T47D (cell line): ENCODE data around the gene CST9L.
A peak's percentile ranks its signal among the peaks of the same experiment; 100 is the strongest.

Experiments
- DNase-seq, 2 experiments: peaks; one replicate each; pipeline versions ENCODE4 v3.0.0 to v3.0.0-alpha.2; 2011 to 2012; ENCODE audit warnings: low read depth in 1 of 2, low spot score in 1 of 2
- JUND ChIP-seq: IDR thresholded peaks from 2 replicates; pipeline ENCODE4 v1.6.1; 2012; ENCODE audit warnings: low read depth
- in situ Hi-C: cut with HindIII; loops from 2 replicates; pipeline ENCODE4 v1.10.0; 2016; ENCODE audit warnings: low sequenced_read_pairs, low pct_unique_long_range_greater_than_20kb

CST9L gene

DNA sequence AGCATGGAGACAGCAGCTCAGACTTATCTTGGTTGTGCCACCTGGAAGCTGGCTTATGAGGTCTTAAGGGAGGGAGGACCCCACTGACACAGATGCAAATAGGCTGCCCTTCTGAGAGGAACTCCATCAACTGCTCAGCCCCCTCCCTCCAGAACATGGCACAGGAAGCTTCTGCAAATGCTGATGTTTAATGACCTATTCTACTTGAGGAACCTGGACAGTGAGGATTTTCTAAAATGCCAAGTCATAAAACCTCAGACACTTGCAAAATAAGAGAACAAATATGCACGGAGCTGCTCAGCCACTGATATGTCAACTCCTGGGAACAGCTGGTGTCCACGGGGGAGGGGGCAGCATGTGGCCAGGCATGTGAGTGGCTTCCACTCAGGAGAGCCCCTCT, 34.0 kb upstream of the CST9L start:
- in situ Hi-C loops: no loop called here
- no peak for TF ChIP-seq JUND
- no peak for DNase-seq

DNA sequence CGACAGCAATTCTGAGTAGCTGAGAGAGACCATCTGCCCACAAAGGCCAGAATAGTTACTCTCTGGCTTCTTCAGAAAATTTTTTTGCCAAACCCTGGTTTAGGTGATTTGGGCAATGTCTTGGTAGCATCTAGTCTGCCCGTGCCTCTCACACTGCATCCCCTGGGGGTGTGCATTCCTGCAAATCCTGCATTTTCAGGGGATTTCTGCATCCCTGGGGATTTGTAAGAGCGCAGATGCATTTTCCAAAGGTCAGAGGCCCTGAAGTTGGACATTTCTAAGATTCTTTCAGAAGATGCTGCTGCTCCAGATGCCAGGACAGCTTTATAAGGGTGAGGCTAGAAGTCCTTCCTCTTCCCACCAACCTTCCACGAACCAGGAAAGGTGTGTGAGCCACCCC, 33.4 kb upstream of the CST9L start:
- in situ Hi-C loops: no loop called here
- no peak for TF ChIP-seq JUND
- DNase-seq: no peak

DNA sequence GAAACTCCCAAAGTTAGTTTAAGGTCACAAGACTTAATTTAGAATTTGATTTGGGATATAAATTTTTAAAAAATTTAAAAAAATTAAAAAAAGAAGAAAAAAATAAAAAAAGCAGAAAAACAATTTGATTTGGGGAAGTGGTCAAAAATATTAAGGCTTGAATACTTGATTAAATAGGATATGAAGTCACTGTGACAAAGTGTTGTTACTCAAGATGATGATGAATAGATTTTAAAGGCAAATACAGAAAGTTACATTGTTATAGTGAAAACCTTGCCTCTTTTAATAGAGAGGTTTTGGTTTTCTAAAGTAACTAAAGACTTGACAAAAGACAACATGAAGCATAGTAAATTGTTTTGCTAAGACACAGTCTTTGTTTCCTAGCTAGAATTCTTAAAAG, 30.2 kb upstream of the CST9L start:
- in situ Hi-C loops: no loop called here
- no peak for DNase-seq
- no peak for TF ChIP-seq JUND

DNA sequence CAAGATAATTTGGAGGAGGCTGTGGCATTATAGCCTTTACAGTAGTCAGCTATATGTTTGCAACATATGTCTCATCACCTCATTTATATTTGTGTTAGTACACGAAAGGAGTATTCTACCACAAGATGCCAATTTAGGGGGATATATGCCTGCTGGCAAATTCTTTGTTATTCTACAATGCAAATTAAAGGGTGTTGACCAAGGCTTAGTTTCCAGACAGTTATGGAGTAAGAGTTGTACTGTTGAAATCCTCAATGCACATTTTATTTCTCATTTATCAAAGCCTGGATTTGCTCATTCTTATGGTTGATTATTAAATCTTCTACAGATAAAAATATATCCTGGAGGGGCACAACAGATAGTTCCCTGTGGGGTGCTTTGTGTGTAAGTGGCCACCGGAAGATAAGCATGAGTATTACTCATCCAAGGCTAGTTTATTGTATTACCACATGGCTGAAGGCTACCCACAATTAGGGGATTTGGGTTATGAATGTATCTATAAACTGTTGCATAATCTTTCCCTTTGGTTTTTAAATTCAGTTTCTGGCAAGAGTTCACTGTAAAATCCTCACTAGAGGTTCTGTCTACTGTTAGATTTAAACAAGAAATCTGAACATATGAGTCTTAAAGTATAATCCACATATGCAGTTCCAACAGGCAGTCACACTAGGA, 28.4 kb upstream of the CST9L start:
- DNase-seq: no peak
- TF ChIP-seq JUND: no peak
- in situ Hi-C loops: no loop called here

DNA sequence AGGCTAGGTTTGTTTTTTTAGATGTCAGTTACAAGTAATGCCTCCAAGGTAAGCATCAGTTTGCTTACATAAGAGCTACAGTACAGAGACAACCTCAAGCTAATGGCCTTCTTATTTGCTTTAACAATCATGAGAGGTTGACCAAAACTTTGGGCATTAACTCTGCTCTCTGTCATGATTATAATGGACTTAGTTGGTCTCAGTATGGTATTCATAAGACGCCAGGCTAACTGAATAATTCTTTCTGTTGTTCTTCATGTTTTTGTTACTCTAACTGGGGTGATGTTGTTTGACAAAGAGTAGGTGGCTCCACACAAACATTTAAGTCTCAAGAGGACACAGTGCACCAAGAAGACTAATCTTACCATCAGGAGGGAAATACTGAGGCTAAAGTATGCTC, 27.7 kb upstream of the CST9L start:
- DNase-seq: peak in 1 of 2 experiments; percentile 90
- in situ Hi-C loops: no loop called here
- no peak for TF ChIP-seq JUND

DNA sequence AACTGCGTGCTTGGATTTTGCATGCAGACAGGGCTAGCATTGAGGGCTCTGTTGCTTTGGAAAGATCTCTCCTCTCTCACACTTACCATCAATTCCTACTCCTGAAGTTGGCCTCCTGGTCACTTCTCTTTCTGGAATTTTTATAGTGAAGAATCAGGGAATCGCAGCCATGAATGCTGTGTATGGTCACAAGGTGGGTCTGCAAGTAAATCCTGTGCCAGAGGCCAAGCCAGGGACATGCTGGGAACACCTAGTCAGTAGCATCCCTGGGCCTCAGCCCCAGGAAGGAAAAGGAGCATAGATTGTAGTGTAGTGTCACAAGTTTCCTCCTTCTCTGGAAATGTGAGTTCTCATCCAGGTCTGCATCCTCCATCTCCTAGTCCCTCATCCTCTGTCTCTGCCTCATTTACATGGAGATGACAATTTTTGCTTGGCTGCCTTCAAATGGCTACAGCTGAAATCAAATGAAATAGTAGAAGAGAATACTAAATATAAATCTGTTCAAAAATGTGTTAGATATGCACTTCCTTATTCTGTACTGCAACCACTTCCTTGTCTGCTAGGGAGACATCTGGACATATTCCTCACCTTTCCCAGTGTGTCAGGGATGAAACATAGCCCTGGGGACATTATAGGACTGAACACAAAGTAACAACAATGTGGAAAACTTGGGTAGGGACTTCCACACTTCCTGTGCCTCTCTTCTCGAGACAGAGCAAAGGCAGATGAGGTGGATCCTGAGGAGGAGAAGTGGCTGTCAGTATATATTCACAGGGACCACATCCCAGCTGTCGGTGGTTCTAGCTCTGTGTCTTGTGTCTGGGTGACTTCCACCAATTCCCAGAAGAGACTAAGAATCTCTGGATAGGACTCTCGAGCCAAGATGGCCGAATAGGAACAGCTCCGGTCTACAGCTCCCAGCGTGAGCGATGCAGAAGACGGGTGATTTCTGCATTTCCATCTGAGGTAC, 20.4 kb upstream of the CST9L start:
- in situ Hi-C loops: no loop called here
- no peak for TF ChIP-seq JUND

DNA sequence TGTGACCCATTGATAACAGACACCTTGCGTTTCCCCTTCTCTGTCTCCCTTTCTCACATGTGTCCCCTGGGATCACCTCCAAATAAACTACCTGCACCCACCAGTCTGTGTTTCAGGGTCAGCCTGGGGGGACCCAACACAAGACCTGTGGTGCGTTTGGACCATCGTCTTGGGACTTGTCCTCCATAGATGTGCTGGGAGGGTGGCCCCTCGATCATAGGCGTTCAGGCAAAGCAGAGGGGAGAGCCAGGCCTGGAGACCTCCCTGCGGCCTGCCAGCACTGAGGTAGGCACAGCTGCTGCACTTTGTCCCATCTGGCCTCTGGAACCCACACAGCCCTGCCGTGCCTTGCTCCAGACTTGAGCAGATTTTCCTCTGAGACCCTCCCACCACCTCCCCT, 19.3 kb upstream of the CST9L start:
- in situ Hi-C loops: no loop called here
- no peak for DNase-seq
- no peak for TF ChIP-seq JUND

More for the DNA sequence above, 20.4 kb upstream of the CST9L start:
- DNase-seq: no peak

DNA sequence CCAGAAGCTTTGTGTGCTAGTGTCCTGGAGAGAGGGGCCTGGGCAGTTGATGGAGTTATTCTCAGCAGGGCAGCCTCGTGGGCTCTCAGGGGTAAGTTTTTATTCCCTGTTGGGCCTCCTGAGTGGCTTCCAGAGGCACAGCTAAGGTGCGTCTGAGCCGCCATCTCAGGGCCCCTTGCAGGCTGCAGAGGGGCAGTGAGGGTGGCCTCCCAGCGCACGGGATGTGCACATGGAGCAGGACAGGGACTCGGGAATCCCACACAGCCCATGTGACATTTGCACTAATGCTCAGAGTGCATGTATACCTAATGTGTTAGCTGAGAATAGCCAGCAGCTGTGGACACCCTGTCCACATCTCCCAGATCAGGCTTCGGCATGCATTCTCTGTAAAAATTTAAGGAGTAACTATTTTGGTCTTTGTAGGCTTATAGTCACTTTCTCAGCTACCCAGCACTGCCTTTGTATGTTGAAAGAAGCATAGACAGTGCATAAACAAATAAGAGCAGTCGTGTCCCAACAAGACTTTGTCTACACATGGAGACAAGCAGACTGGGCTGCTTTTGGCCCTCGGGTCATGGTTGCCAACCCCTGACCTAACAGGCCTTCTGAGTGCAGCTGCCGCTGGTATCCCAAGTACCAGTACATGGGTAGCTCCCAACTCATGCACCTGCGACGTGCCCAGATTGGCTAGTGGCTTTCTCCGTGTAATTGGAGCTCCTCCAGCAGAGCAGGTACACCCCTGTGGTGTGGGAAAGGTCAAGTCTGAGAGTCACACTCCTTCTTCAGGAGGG, 18.6 kb upstream of the CST9L start:
- in situ Hi-C loops: no loop called here
- DNase-seq: peak in 1 of 2 experiments; percentile 91
- TF ChIP-seq JUND: no peak

DNA sequence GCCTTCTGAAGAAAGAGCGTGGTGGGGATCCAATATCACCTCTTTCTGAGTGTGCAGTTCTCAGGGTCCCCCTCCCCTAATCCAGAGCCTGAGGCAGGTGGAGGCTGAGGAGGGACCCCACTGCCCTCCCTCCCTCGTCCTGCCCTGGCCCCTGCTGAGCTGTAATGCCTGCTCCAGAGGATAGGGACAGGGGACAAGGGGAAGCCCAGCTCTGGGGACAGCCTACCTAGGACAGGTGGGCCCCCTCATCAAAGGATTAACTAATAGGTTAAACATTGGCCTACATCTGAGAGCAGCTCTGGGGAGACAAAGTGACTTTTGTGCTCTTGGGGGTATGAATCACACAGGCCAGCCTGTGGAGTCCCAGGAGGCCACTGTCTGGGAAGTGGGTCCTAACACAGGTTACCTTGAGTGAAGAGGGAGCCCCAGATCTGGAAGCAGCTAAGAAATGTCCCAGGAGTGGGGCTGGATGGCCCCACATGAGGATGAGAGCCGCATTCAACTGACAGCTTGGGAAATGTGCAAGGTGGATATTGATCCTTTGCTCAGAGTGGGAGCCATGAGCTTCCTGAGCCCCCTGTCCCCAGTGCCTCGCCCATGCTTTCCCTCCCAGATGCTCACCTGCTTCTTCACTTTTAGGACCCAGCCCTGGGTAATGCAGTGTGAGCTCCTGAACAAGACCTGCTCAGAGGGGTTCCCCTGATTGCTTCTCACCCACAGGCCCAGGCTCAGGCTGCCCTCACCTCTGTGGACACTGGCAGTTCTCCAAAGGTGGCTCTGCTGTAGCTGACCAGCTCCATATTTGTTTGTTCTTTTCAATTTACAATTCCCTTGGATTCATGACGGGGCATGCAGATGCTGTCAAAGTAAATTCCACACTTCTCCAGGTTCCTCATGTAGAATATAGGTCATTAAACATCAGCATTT, 17.8 kb upstream of the CST9L start:
- no peak for TF ChIP-seq JUND
- peak in 1 of 2 experiments; percentile 73 for DNase-seq
- in situ Hi-C loops: no loop called here

DNA sequence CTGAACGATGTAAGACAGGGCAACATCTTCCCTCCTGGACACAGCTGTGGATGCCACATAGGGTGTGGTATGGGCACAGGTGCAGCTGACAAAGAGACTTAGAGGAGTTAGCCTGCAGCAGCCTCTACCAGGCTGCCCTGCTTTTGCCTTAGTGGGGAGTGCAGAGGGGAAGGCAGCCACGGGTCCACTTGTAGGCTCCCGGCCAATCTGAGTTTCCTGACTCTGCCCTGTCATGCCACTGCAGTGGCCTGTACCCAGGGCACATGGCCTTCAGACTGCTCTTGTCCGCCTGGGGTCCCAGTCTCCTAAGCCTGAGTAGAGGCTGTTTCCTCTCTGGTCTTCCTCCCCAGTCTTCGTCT, 17.1 kb upstream of the CST9L start:
- no peak for TF ChIP-seq JUND

DNA sequence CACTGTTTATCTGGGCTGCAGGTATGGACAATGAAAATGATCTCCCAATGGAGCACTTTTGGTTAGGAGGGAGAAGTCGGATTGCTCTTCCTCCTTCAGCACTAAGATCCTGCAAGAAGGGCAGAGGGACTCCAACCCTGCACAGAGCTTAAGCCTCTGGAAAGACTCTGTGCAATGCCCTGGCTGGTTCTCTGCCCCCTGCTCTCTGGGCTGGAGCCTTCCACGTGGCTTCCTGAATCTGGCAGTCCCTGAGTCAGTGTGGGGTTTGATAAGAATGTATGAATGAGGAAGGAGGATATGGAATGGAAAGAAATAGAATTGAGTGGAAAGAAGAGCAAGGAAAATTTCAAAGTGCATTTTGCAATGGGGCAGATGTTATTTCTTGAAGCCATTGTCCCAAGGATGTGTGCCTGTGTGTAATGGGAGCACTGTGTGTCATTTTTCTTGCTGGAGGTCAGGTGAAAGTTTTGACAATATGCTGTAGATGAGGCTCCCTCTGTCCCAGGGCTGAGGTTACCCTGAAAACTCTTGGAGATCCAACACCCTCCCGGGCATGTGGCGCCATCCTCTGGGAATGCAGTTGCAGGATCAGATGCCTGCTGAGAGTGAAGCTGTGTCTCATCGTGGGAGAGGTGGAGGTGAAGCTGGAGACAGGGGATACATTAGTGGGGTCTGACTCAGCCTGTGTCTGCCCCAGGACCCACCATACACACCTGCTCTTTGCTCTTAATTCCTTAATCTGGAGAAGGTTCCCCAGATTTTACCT, 16.3 kb upstream of the CST9L start:
- TF ChIP-seq JUND: no peak
- in situ Hi-C loops: no loop called here

More for the DNA sequence above, 17.1 kb upstream of the CST9L start:
- in situ Hi-C loops: no loop called here
- no peak for DNase-seq

DNA sequence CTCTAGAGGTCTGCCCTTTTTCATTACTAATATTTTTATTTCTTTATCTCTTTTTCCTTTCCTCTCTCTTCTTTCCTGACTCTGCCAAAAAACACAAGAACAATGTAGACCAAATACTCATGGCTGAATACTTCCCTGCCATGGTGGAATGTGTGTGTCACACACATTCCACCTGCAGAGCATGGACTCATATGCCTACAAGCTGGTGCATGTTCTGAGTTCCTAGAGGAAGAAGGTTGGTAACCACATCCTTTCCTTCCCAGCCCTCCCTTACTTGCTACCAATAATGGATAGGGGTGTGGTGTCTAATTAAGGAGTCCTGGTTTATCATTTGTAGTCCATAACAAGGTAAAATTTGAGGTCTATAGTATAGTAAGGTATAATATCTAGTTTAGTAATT, 15.2 kb upstream of the CST9L start:
- in situ Hi-C loops: no loop called here
- no peak for DNase-seq

More for the DNA sequence above, 16.3 kb upstream of the CST9L start:
- DNase-seq: peak in 1 of 2 experiments; percentile 45

More for the DNA sequence above, 15.2 kb upstream of the CST9L start:
- TF ChIP-seq JUND: no peak
